ENCODE measurements around the gene FGD4. TPM values are rescaled to one million over a fixed set of nuclear protein-coding genes. Genes with fewer than 3 reads are reported as not detected.

Gene FGD4
- total RNA-seq, 1 donor from 2014 or later, result 55.6 TPM

GRCh38 chr12:32365473-32366064 is 33.8 kb upstream of the FGD4 start:
- ATAC-seq (peak; percentile 83 to 88), DNase-seq (no peak)
- no peaks in the 10 kb centered on the region for H3K9me3 ChIP-seq
- intact Hi-C loops (cut with DNase I), result no loop called here
- no peaks in the 10 kb centered on the region for H3K36me3 ChIP-seq
- TF ChIP-seq CTCF (IDR thresholded peaks at IDR 0.05), result peak; percentile 76
- H3K27ac ChIP-seq, result no peak overlapping the region
- H3K4me1 ChIP-seq, result no peaks in the 10 kb centered on the region
- H3K27me3 ChIP-seq (ENCODE audit: low read depth), result no peaks in the 10 kb centered on the region
- no peak overlapping the region for H3K4me3 ChIP-seq

GRCh38 chr12:32366714-32367113 is 32.6 kb upstream of the FGD4 start:
- Histone ChIP-seq H3K4me3 (no peak overlapping the region), H3K9me3 (no peaks in the 10 kb centered on the region), H3K27ac (no peak overlapping the region), H3K36me3 (no peaks in the 10 kb centered on the region), H3K27me3 (ENCODE audit: low read depth) (no peaks in the 10 kb centered on the region), H3K4me1 (no peaks in the 10 kb centered on the region)
- DNase-seq, result no peak
- TF ChIP-seq CTCF (IDR thresholded peaks at IDR 0.05), result no peak
- no peak for ATAC-seq
- intact Hi-C loops (cut with DNase I), result no loop called here

- Histone ChIP-seq H3K27ac (no peak overlapping the region), H3K9me3 (no peaks in the 10 kb centered on the region), H3K27me3 (ENCODE audit: low read depth) (no peaks in the 10 kb centered on the region), H3K4me3 (no peak overlapping the region), H3K4me1 (no peaks in the 10 kb centered on the region), H3K36me3 (no peaks in the 10 kb centered on the region)
- ATAC-seq (no peak), DNase-seq (no peak)
- intact Hi-C loops (cut with DNase I), result no loop called here
- TF ChIP-seq CTCF (IDR thresholded peaks at IDR 0.05), result no peak
Observed at GRCh38 chr12:32367381-32367780, 32.0 kb upstream of the FGD4 start.

- Histone ChIP-seq H3K27me3 (ENCODE audit: low read depth) (no peaks in the 10 kb centered on the region), H3K4me1 (no peaks in the 10 kb centered on the region), H3K9me3 (no peaks in the 10 kb centered on the region), H3K27ac (no peak overlapping the region), H3K4me3 (no peak overlapping the region), H3K36me3 (no peaks in the 10 kb centered on the region)
- ATAC-seq, result no peak
- intact Hi-C loops (cut with DNase I), result no loop called here
- no peak for TF ChIP-seq CTCF (IDR thresholded peaks at IDR 0.05)
- DNase-seq, result no peak
Observed at GRCh38 chr12:32369202-32369601, 30.2 kb upstream of the FGD4 start.

GRCh38 chr12:32377344-32378055 is 21.9 kb upstream of the FGD4 start:
- Histone ChIP-seq H3K36me3 (no peaks in the 10 kb centered on the region), H3K27me3 (ENCODE audit: low read depth) (no peaks in the 10 kb centered on the region), H3K4me3 (no peak overlapping the region), H3K4me1 (no peaks in the 10 kb centered on the region), H3K27ac (no peak overlapping the region), H3K9me3 (no peaks in the 10 kb centered on the region)
- ATAC-seq (no peak), DNase-seq (no peak)
- intact Hi-C loops (cut with DNase I), result no loop called here
- no peak for TF ChIP-seq CTCF (IDR thresholded peaks at IDR 0.05)
